PC-3 (cell line): ENCODE measurements around the gene ACAP2.

Source experiments
- CTCF ChIP-seq: fragments of 300-600 bp; sonication (generic); conservative IDR thresholded peaks from 2 replicates; pipeline ENCODE4 v1.5.1; 2017; ENCODE audit warnings: antibody characterized with exemption, low read depth, mild to moderate bottlenecking, low read length
- EZH2phosphoT487 ChIP-seq: fragments of 300-600 bp; sonication (generic); IDR thresholded peaks from 2 replicates; pipeline ENCODE4 v1.6.1; 2018; ENCODE audit warnings: mild to moderate bottlenecking, antibody characterized with exemption, low read length, borderline replicate concordance

GRCh38 chr3:195411836-195412235, 31.0 kb downstream of the ACAP2 start:
- TF ChIP-seq CTCF (no peak), EZH2phosphoT487 (no peak)
